AG04450 (cell line): Measurements from ENCODE around the gene C1orf56. TPM values are rescaled to one million over a fixed set of nuclear protein-coding genes. Genes with fewer than 3 reads are reported as not detected.

Experiments
- CTCF ChIA-PET: fragments of 300-600, 350-600 bp; formaldehyde crosslinking; extraction: SDS; loops from one replicate; lab custom pipeline; 2022; ENCODE audit warnings: antibody characterized with exemption, inconsistent platforms; lab: Charles Lee
- POLR2A ChIA-PET: fragments of 350-600 bp; formaldehyde crosslinking; extraction: SDS; loops from one replicate; lab custom pipeline; 2021; ENCODE audit warnings: antibody characterized with exemption, inconsistent platforms; lab: Yijun Ruan, JAX
- DNase-seq: peaks from one replicate; pipeline ENCODE4 v3.0.0-alpha.2; 2011; ENCODE audit warnings: low read depth, low spot score
- H3K27ac ChIP-seq: one replicate; pipeline ENCODE4 v1.5.1; 2012; ENCODE audit warnings: low read depth, low read length, control low read depth
- H3K27me3 ChIP-seq: one replicate; pipeline ENCODE4 v1.6.0; 2012; ENCODE audit warnings: low read length; ENCODE audit not compliant: control insufficient read depth, insufficient read depth
- H3K4me3 ChIP-seq: 2 replicates; pipeline ENCODE4 v1.5.1; 2011; ENCODE audit warnings: mild to moderate bottlenecking, low read depth, low read length, control low read depth
- H3K9me3 ChIP-seq: 2 replicates; pipeline ENCODE4 v1.5.1; 2012; ENCODE audit warnings: low read length; ENCODE audit not compliant: control insufficient read depth, insufficient read depth
- polyA plus RNA-seq: library from polyadenylated mRNA; depleted of rRNA; stranded (reverse); fragments of >200 nt; gene quantifications from 2 replicates; pipeline ENCODE4 v1.2.3, GENCODE V29; 2011
- TF ChIP-seq, protein P1 (sequence below): IDR thresholded peaks from 2 replicates; pipeline ENCODE4 v1.5.1; 2011; ENCODE audit warnings: low read depth, low read length, control low read depth, inconsistent platforms

Gene C1orf56
- polyA plus RNA-seq, 1 experiment = 1.3 TPM

- H3K27ac ChIP-seq = peak overlapping the region; percentile 82
- no peaks in the 10 kb centered on the region for H3K27me3 ChIP-seq
- TF ChIP-seq, protein P1, sequence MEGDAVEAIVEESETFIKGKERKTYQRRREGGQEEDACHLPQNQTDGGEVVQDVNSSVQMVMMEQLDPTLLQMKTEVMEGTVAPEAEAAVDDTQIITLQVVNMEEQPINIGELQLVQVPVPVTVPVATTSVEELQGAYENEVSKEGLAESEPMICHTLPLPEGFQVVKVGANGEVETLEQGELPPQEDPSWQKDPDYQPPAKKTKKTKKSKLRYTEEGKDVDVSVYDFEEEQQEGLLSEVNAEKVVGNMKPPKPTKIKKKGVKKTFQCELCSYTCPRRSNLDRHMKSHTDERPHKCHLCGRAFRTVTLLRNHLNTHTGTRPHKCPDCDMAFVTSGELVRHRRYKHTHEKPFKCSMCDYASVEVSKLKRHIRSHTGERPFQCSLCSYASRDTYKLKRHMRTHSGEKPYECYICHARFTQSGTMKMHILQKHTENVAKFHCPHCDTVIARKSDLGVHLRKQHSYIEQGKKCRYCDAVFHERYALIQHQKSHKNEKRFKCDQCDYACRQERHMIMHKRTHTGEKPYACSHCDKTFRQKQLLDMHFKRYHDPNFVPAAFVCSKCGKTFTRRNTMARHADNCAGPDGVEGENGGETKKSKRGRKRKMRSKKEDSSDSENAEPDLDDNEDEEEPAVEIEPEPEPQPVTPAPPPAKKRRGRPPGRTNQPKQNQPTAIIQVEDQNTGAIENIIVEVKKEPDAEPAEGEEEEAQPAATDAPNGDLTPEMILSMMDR = no peak
- ChIA-PET CTCF (interaction anchor here (0.6 to 0.9 kb wide), 3 partner anchors 15 to 448 kb away, joined by 3 to 5 read pairs (median 4); no protein-coding TSS in a partner anchor), POLR2A (interaction anchor here (0.5 kb wide), 1 partner anchor 42 kb away, joined by 3 read pairs; no protein-coding TSS in a partner anchor)
- peak overlapping the region; percentile 96 for H3K4me3 ChIP-seq
- H3K9me3 ChIP-seq = no peaks in the 10 kb centered on the region
- peak; percentile 37 for DNase-seq
Observed at GRCh38 chr1:151009206-151009587, 38.4 kb upstream of the C1orf56 start.

- TF ChIP-seq, protein P1 = no peak
- ChIA-PET CTCF (interaction anchor here (0.6 to 0.9 kb wide), 3 partner anchors 15 to 449 kb away, joined by 3 to 5 read pairs (median 4); no protein-coding TSS in a partner anchor), POLR2A (interaction anchor here (0.5 kb wide), 1 partner anchor 41 kb away, joined by 3 read pairs; no protein-coding TSS in a partner anchor)
- Histone ChIP-seq H3K9me3 (no peaks in the 10 kb centered on the region), H3K27me3 (no peaks in the 10 kb centered on the region), H3K4me3 (no peak overlapping the region), H3K27ac (no peak overlapping the region)
- no peak for DNase-seq
Observed at GRCh38 chr1:151009674-151010345, 37.7 kb upstream of the C1orf56 start.

DNA sequence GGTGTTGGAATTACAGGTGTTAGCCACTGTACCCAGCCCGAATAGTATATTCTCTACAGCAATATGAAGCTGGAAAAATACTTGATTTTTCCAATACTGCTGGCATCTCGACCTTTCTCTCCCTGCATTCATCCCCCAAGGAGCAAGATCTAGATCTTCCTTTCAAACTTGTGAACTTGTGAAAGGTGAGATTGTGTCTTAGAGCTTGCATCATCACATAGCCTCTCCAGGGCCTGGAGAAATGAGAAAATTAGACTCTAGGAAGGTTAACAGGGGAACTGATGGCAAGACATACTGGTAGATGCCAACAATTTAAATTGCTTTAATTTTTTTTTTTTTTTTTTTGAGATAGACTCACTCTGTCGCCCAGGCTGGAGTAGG is 37.2 kb upstream of the C1orf56 start:
- no peaks in the 10 kb centered on the region for H3K9me3 ChIP-seq
- DNase-seq = no peak
- TF ChIP-seq, protein P1 = no peak
- no peak overlapping the region for H3K4me3 ChIP-seq
- H3K27me3 ChIP-seq = no peaks in the 10 kb centered on the region
- no peak overlapping the region for H3K27ac ChIP-seq
- POLR2A ChIA-PET = no interaction called here
- CTCF ChIA-PET = no interaction called here

DNA sequence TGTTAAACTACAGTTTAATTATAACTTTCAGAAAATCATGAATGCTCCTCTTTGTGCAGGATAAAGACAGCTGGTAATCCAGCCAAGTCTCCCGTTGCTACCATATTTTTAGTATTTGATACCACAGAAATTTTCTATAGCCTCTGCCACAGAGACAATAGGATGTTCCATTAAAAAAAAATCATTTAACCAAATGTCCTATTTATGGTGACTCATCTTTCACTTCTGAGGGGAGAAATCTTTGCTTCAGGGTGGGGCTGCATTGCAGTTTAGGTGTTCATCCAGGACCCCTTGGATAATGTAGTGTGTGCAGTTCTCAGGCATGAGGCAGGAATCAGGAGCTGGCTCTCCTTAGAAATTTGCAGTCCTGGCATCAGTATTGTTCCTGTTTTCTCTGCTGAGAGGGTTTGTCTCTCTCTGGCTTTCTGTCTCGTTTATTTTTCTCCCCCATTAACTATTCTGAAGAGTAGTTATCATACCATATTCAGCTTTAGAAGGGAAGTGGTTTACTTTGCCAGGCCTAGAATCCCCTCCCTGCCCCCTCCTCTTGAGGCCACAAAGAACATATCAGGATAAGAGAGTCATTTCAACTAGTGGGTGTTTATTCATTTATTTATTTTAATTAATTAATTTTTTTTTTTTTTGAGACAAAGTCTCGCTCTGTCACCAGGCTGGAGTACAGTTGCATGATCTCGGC is 36.2 kb upstream of the C1orf56 start:
- ChIA-PET CTCF (interaction anchor here (0.6 to 2.0 kb wide), 2 partner anchors 13 to 117 kb away, joined by 3 to 10 read pairs; no protein-coding TSS in a partner anchor), POLR2A (interaction anchor here (0.7 kb wide), 1 partner anchor 117 kb away, joined by 5 read pairs; no protein-coding TSS in a partner anchor)
- H3K27me3 ChIP-seq = no peaks in the 10 kb centered on the region
- no peak for DNase-seq
- TF ChIP-seq, protein P1 = no peak
- no peaks in the 10 kb centered on the region for H3K9me3 ChIP-seq
- no peak overlapping the region for H3K27ac ChIP-seq
- no peak overlapping the region for H3K4me3 ChIP-seq
